ENCODE data around the gene OR2AE1.

OR2AE1 gene

GRCh38 chr7:99848420-99849216, 28.2 kb downstream of the OR2AE1 start:
- no peaks in the 10 kb centered on the region; the same call in 1 of the 2 replicates for H3K27me3 ChIP-seq (replicated peaks; ENCODE audit: control insufficient read depth, insufficient read depth, low read length)
- H3K36me3 ChIP-seq (ENCODE audit: control insufficient read depth, insufficient read depth, low read length) = no peaks in the 10 kb centered on the region
- no peak overlapping the region for H3K4me3 ChIP-seq (replicated peaks; ENCODE audit: low read depth, low read length)
- no peak for DNase-seq (ENCODE audit: extremely low read depth, insufficient read length)
- no peak for TF ChIP-seq CTCF (IDR thresholded peaks at IDR 0.05; ENCODE audit: insufficient read depth, low read length, poor library complexity, severe bottlenecking)

GRCh38 chr7:99844328-99844727, 32.5 kb downstream of the OR2AE1 start:
- no peaks in the 10 kb centered on the region for H3K36me3 ChIP-seq (ENCODE audit: control insufficient read depth, insufficient read depth, low read length)
- H3K27me3 ChIP-seq (replicated peaks; ENCODE audit: control insufficient read depth, insufficient read depth, low read length) = no peaks in the 10 kb centered on the region; the same call in 1 of the 2 replicates
- no peak for DNase-seq (ENCODE audit: extremely low read depth, insufficient read length)
- H3K4me3 ChIP-seq (replicated peaks; ENCODE audit: low read depth, low read length) = no peak overlapping the region
- no peak for TF ChIP-seq CTCF (IDR thresholded peaks at IDR 0.05; ENCODE audit: insufficient read depth, low read length, poor library complexity, severe bottlenecking)

GRCh38 chr7:99843808-99844207, 33.0 kb downstream of the OR2AE1 start:
- no peak for TF ChIP-seq CTCF (IDR thresholded peaks at IDR 0.05; ENCODE audit: insufficient read depth, low read length, poor library complexity, severe bottlenecking)
- DNase-seq (ENCODE audit: extremely low read depth, insufficient read length) = no peak
- Histone ChIP-seq H3K4me3 (replicated peaks; ENCODE audit: low read depth, low read length) (no peak overlapping the region), H3K27me3 (replicated peaks; ENCODE audit: control insufficient read depth, insufficient read depth, low read length) (no peaks in the 10 kb centered on the region; the same call in 1 of the 2 replicates), H3K36me3 (ENCODE audit: control insufficient read depth, insufficient read depth, low read length) (no peaks in the 10 kb centered on the region)

GRCh38 chr7:99842926-99843325, 33.9 kb downstream of the OR2AE1 start:
- H3K27me3 ChIP-seq (replicated peaks; ENCODE audit: control insufficient read depth, insufficient read depth, low read length) = no peaks in the 10 kb centered on the region; the same call in 1 of the 2 replicates
- H3K4me3 ChIP-seq (replicated peaks; ENCODE audit: low read depth, low read length) = no peak overlapping the region
- no peak for DNase-seq (ENCODE audit: extremely low read depth, insufficient read length)
- no peak for TF ChIP-seq CTCF (IDR thresholded peaks at IDR 0.05; ENCODE audit: insufficient read depth, low read length, poor library complexity, severe bottlenecking)
- no peaks in the 10 kb centered on the region for H3K36me3 ChIP-seq (ENCODE audit: control insufficient read depth, insufficient read depth, low read length)

GRCh38 chr7:99840136-99840869, 36.5 kb downstream of the OR2AE1 start:
- DNase-seq (ENCODE audit: extremely low read depth, insufficient read length) = no peak
- no peak overlapping the region for H3K4me3 ChIP-seq (replicated peaks; ENCODE audit: low read depth, low read length)
- H3K36me3 ChIP-seq (ENCODE audit: control insufficient read depth, insufficient read depth, low read length) = no peaks in the 10 kb centered on the region
- H3K27me3 ChIP-seq (replicated peaks; ENCODE audit: control insufficient read depth, insufficient read depth, low read length) = no peaks in the 10 kb centered on the region
- no peak for TF ChIP-seq CTCF (IDR thresholded peaks at IDR 0.05; ENCODE audit: insufficient read depth, low read length, poor library complexity, severe bottlenecking)

Measured in GM06990 (cell line).